GM21515 (cell line): ENCODE measurements around the gene ERCC4.

Experiments used
- ATAC-seq: cut with Tn5 transposase; IDR thresholded peaks from one replicate; pipeline ENCODE4 v1.9.1; 2021; ENCODE audit not compliant: unreplicated experiment

ERCC4 gene

GRCh38 chr16:13988038-13988437 lies 68.1 kb downstream of the ERCC4 start:
- ATAC-seq = no peak

DNA sequence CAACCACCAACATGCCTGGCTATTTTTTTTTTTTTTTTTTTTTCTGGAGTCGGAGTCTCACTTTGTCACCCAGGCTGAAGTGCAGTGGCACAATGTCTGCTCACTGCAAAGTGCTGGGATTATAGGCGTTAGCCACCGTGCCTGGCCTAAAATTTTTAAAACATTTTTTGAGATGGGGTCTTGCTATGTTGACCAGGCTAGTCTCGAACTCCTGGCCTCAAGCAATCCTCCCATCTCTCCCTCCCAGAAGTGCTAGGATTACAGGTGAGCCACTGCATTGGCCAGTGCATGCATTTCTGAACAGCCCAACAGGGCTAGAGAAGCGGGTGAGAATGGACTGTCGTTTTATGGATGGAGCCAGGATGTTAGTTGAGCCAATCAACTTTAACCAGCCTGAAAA lies 72.4 kb downstream of the ERCC4 start:
- ATAC-seq = no peak

GRCh38 chr16:13992976-13993375 lies 73.0 kb downstream of the ERCC4 start:
- ATAC-seq = no peak

GRCh38 chr16:13994239-13995106 lies 74.5 kb downstream of the ERCC4 start:
- ATAC-seq = no peak

DNA sequence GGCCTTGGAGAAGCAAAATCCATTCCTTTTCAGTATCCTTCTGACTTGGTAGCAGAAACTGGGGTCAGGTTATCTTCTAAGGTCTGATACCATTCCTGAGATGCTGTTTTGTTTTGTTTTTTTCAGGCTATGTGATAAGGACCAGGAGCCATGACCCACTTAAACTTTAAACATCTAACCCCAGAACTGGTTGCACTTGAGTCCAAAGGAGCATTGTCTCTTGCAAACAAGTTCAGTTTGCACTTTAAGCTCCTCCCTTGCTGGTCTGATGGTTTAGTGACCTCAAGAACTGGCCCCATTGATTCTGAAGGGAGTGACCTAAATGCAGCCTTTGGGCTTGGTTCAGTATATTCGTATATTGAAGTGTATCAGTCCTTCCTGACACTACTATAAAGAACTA lies 75.2 kb downstream of the ERCC4 start:
- ATAC-seq = no peak

DNA sequence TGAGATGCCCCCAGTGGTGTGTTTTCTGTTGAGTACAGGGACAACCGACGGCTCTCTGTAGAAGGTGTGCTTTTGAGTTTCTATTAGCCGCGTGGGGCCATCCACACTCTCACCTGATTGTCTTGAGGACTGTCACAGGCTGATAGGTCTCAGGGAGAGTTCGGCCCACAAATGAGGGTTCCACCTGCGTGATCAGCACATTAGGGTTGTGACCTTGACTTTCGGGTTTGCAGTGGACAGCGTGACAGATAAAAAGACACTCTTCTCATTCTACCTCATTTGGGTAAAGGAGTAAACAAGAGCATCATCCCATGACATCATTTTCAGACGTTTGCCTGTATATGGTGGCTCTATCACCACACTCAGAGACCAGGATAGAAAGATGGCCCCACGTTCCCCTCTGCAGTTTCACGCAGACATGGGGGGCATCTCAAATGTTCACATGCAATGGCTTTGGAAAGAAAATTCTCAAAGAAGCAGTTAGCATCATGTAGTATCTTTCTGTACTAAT lies 76.9 kb downstream of the ERCC4 start:
- ATAC-seq = no peak

GRCh38 chr16:13997526-13997925 lies 77.6 kb downstream of the ERCC4 start:
- no peak for ATAC-seq

DNA sequence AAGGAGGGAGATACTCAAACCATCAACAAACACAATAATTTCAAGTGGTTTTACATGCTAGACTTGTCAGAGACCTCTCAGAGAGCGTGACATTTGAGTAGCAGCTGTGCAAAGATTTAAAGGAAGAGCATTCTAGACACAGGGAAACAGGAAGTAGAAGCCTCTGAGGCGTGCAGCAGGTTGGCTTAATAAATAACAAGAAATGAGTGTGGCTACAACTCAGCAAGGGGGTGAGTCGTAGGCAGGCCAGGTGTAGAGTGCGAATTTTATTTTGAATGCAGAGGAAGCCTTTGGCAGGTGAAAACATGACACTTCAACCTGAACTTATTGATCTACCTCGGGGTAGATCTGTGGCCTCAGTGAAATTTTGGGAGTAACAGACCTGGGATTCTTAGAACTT lies 78.0 kb downstream of the ERCC4 start:
- peak; percentile 68 for ATAC-seq

DNA sequence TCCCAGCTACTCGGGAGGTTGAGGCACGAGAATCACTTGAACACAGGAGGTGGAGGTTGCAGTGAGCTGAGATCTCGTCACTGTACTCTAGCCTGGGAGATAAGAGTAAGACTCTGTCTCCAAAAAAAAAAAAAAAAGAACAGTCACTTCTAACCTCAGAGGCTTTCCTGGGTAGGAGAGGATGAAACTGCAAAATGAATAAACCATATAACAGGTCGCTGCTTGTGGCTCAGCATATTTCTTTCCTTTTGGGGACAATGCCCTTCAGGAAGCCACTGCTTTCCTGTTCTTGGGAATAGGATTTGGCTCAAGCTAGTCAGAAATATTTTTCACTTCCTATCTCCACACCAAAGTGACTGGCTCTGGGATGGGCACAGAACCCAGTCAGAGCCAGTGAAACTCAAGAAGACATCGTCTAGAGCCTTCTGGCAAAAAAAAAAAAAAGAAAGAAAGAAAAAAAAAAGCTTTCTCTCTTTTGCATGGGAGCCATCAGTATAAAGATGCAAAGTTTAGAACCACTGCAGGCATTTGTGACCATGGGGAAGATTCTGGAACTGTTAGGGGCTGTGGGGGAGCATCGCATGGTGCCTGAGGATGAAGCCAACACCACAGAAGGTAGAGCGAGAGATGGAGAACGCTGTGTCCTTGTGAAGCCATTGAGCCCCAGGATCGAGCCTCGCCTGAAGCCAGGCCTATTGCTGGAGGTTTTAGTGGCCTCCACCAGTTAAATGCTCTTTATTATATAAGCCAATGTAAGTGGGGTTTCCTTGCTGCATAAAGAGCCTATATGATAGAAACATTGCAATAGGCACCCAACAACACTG lies 79.3 kb downstream of the ERCC4 start:
- no peak for ATAC-seq

DNA sequence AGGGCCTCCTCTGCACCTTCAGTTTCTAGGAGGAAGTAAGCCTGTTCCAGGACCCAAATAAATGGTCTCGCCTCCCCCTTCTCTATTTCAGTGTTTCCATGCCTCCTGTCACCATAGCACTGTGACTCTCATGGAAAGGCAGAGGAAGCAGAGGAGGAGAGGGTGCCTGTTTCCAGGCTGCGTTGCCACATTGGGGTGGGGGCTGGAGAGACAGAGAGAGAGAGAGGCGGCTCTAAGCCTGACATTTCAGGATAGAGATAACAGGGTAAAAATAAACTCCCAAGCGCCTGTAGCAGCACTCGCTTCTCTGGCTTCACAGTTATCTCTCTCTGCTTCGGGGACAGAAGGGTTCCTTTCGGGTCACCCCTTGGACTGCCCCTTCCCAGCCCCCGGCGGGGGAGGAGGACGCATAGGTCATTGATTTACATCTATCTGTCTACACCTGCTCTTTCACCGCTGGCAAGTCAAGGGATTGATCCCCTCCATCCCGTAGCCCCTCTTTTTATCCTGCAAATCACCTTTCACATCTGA lies 80.0 kb downstream of the ERCC4 start:
- no peak for ATAC-seq

- ATAC-seq = no peak
These were observed 81.6 kb downstream of the ERCC4 start for GRCh38 chr16:14001521-14001920.
